ENCODE measurements around the gene WDR18. TPM values are rescaled to one million over a fixed set of nuclear protein-coding genes. Genes with fewer than 3 reads are reported as not detected.

The WDR18 gene
- total and polyA plus RNA-seq, 2 donors (not counting 1 experiment from before 2014, with no cell fraction given) = 10.0 to 42.3 TPM

DNA sequence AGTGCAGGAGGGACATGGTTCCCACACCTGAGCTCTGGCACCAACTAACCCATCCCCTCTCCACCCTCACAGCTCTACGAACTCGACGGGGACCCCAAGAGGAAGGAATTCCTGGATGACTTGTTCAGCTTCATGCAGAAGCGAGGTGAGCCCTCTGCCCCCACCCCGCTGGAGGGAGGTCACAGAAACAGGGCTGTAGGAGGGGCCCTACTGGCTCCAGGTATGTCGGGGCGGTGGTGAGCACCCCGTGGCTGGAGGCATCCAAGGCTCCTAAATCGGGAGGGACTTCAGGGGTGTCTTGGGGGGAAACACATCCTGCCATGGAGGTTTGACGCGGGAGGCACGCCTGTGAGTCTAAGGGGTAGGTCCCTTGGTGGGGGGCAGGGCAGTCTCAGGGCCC, 24.1 kb upstream of the WDR18 start:
- Histone ChIP-seq H3K79me2 (ENCODE audit: control insufficient read depth, insufficient read depth, low read length) (peaks cover 5% of the 10 kb centered on the region), H2AFZ (ENCODE audit: low read length) (no peak overlapping the region), H4K20me1 (ENCODE audit: control insufficient read depth, extremely low read depth, insufficient read depth, low read length) (no peaks in the 10 kb centered on the region), H3K27ac (ENCODE audit: insufficient read depth, low read length) (no peak overlapping the region), H3K27me3 (ENCODE audit: control insufficient read depth, insufficient read depth, low read length) (no peaks in the 10 kb centered on the region), H3K4me2 (ENCODE audit: extremely low read depth, insufficient read depth, low read length) (no peak overlapping the region), H3K4me1 (ENCODE audit: control insufficient read depth, extremely low read depth, insufficient read depth, low read length) (peaks cover 5% of the 10 kb centered on the region), H3K9me3 (ENCODE audit: control insufficient read depth, insufficient read depth, low read depth, low read length) (no peaks in the 10 kb centered on the region), H3K4me3 (replicated peaks in 1 of 4; ENCODE audit: control extremely low read depth in 1 of 4, insufficient read depth in 1 of 4, low read depth in 3 of 4, low read length in 4 of 4) (no peak overlapping the region), H3K9ac (ENCODE audit: insufficient read depth, low read length) (no peak overlapping the region), H3K36me3 (ENCODE audit: control insufficient read depth, insufficient read depth, low read length) (peaks cover 14% of the 10 kb centered on the region)
- DNase-seq (ENCODE audit: low read depth in 2 of 2) = no peak
- TF ChIP-seq, protein P1, sequence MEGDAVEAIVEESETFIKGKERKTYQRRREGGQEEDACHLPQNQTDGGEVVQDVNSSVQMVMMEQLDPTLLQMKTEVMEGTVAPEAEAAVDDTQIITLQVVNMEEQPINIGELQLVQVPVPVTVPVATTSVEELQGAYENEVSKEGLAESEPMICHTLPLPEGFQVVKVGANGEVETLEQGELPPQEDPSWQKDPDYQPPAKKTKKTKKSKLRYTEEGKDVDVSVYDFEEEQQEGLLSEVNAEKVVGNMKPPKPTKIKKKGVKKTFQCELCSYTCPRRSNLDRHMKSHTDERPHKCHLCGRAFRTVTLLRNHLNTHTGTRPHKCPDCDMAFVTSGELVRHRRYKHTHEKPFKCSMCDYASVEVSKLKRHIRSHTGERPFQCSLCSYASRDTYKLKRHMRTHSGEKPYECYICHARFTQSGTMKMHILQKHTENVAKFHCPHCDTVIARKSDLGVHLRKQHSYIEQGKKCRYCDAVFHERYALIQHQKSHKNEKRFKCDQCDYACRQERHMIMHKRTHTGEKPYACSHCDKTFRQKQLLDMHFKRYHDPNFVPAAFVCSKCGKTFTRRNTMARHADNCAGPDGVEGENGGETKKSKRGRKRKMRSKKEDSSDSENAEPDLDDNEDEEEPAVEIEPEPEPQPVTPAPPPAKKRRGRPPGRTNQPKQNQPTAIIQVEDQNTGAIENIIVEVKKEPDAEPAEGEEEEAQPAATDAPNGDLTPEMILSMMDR (conservative IDR thresholded peaks at IDR 0.05 in 1 of 2, IDR thresholded peaks at IDR 0.05 in 1 of 2; ENCODE audit: low read depth in 1 of 2, low read length in 2 of 2) = no peak
- no peak for TF ChIP-seq EZH2 (IDR thresholded peaks at IDR 0.05; ENCODE audit: low read length, missing control alignments)

DNA sequence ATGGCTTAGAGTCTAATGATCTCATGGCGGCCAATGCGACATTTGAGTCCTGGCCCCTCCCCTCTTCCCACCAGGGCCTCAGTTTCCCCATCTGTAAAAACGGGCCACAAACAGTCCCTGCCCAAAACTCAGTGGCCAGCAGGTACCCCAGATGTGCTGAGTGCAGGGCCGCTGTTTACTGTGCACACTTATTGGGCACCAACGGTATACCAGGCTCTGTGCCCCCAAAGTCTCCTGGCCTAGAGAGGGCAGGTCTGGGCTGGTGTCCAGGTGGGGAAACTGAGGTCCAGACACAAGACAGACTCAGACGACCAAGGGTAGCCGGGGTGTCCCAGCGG, 23.6 kb upstream of the WDR18 start:
- H3K27me3 ChIP-seq (ENCODE audit: control insufficient read depth, insufficient read depth, low read length) = no peaks in the 10 kb centered on the region
- no peak for DNase-seq (ENCODE audit: low read depth in 2 of 2)
- no peak overlapping the region for H2AFZ ChIP-seq (ENCODE audit: low read length)
- peaks cover 17% of the 10 kb centered on the region for H3K36me3 ChIP-seq (ENCODE audit: control insufficient read depth, insufficient read depth, low read length)
- H3K9me3 ChIP-seq (ENCODE audit: control insufficient read depth, insufficient read depth, low read depth, low read length) = no peaks in the 10 kb centered on the region
- no peak overlapping the region for H3K9ac ChIP-seq (ENCODE audit: insufficient read depth, low read length)
- TF ChIP-seq, protein P1 (conservative IDR thresholded peaks at IDR 0.05 in 1 of 2, IDR thresholded peaks at IDR 0.05 in 1 of 2; ENCODE audit: low read depth in 1 of 2, low read length in 2 of 2) = no peak
- TF ChIP-seq EZH2 (IDR thresholded peaks at IDR 0.05; ENCODE audit: low read length, missing control alignments) = no peak
- H3K79me2 ChIP-seq (ENCODE audit: control insufficient read depth, insufficient read depth, low read length) = peaks cover 2% of the 10 kb centered on the region
- no peak overlapping the region for H3K4me3 ChIP-seq (replicated peaks in 1 of 4; ENCODE audit: control extremely low read depth in 1 of 4, insufficient read depth in 1 of 4, low read depth in 3 of 4, low read length in 4 of 4)
- no peaks in the 10 kb centered on the region for H4K20me1 ChIP-seq (ENCODE audit: control insufficient read depth, extremely low read depth, insufficient read depth, low read length)
- peaks cover 5% of the 10 kb centered on the region for H3K4me1 ChIP-seq (ENCODE audit: control insufficient read depth, extremely low read depth, insufficient read depth, low read length)
- H3K27ac ChIP-seq (ENCODE audit: insufficient read depth, low read length) = no peak overlapping the region
- H3K4me2 ChIP-seq (ENCODE audit: extremely low read depth, insufficient read depth, low read length) = no peak overlapping the region

DNA sequence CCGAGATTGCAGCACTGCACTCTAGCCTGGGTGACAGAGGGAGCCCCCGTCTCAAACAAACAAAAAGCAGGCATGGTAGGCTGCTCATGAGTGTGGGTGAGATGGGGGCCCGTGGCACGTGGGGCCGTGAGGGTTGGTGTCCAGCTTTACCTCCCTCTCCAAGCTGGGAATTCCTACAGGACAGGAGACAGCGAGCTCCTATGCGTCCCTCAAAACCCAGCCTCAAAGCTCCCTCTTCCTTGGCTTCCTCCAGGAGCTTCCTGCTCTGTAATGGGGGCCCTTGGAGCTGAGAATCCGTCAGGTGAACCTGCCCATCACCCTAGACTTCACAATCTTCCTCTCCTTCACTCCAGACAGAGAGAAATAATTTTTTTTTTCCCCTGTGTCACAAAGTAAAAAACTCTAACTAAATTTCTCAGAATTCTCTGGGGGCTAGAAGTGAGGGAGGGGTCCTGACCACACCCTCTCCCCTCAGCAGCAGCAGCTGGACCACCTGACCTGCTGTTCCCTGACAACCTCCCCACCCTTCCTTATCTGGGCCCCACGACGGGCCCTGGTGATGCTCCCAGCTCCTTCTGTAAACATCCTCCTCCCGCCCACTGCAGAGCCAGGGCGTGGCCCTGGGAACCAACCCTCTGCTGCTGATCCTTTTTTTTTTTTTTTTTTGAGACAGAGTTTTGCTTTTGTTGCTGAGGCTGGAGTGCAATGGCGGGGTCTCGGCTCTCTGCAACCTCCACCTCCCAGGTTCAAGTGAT, 22.1 kb upstream of the WDR18 start:
- peak; percentile 36 to 72 for DNase-seq (ENCODE audit: low read depth in 2 of 2)

More for the DNA sequence above, 22.1 kb upstream of the WDR18 start:
- TF ChIP-seq EZH2 (IDR thresholded peaks at IDR 0.05; ENCODE audit: low read length, missing control alignments) = no peak
- TF ChIP-seq, protein P1 (conservative IDR thresholded peaks at IDR 0.05 in 1 of 2, IDR thresholded peaks at IDR 0.05 in 1 of 2; ENCODE audit: low read depth in 1 of 2, low read length in 2 of 2) = no peak
- Histone ChIP-seq H4K20me1 (ENCODE audit: control insufficient read depth, extremely low read depth, insufficient read depth, low read length) (no peaks in the 10 kb centered on the region), H3K36me3 (ENCODE audit: control insufficient read depth, insufficient read depth, low read length) (peaks cover 20% of the 10 kb centered on the region), H3K9ac (ENCODE audit: insufficient read depth, low read length) (no peak overlapping the region), H3K27ac (ENCODE audit: insufficient read depth, low read length) (peak overlapping the region; percentile 58), H3K4me3 (replicated peaks in 1 of 4; ENCODE audit: control extremely low read depth in 1 of 4, insufficient read depth in 1 of 4, low read depth in 3 of 4, low read length in 4 of 4) (no peak overlapping the region), H2AFZ (ENCODE audit: low read length) (no peak overlapping the region), H3K79me2 (ENCODE audit: control insufficient read depth, insufficient read depth, low read length) (no peaks in the 10 kb centered on the region), H3K4me1 (ENCODE audit: control insufficient read depth, extremely low read depth, insufficient read depth, low read length) (peaks cover 5% of the 10 kb centered on the region), H3K9me3 (ENCODE audit: control insufficient read depth, insufficient read depth, low read depth, low read length) (no peaks in the 10 kb centered on the region), H3K27me3 (ENCODE audit: control insufficient read depth, insufficient read depth, low read length) (no peaks in the 10 kb centered on the region), H3K4me2 (ENCODE audit: extremely low read depth, insufficient read depth, low read length) (no peak overlapping the region)

Data from fibroblast of lung (primary cell).